GM19238 (cell line): ENCODE measurements around the gene ZNF75A.
A peak's percentile ranks its signal among the peaks of the same experiment; 100 is the strongest.

Experiments used
- DNase-seq: peaks from one replicate; pipeline ENCODE4 v3.0.0; 2011; ENCODE audit warnings: low spot score; ENCODE audit not compliant: insufficient read length

Gene ZNF75A

DNA sequence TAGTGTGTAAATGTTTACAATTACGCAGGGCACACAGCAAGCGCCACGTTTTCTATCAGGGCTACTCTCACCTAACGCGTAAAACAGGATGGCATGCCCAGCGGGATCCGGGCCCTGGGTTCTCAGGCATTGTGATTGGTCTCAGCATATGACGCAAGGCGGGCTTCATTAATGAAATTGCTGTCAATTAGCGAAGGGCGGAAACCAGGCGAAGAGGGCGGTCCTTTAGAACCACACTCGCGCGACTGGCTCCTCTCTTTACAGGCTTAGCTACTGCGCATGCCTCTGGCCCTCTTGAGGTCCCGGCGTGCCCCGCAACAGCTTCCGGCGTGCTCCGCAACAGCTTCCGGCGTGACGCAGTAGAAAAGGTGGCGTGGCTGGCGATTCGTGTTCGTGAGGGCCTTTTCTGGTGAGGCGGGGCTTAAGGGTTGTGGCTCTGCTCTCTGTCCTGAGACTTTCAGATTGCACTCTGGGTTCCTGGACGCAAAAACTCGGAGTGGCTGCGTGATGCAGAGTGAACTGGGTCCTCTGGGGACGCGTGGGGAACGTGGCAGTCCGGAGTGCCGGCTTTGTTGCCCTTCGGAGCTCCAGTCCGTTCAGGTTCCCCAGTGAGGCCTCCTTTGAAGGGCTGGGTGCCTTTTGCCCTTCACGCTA is 59.6 kb downstream of the ZNF75A start:
- peak; percentile 64 for DNase-seq
